Adrenal gland (tissue), 5 donors: Measurements from ENCODE around the gene ERC2.

Experiments
- CTCF ChIP-seq, 6 experiments: fragments of 450-650 bp in 4 of 6; fragments of 200-600 bp in 2 of 6; sonication (generic) in 1 of 6; IDR thresholded peaks; 1 replicate in 5 of 6; 2 replicates in 1 of 6; pipeline versions ENCODE4 v1.5.1 to v1.8.0; 2016 to 2021; ENCODE audit warnings: antibody characterized with exemption in 6 of 6, mild to moderate bottlenecking in 2 of 6, moderate library complexity in 1 of 6
- POLR2A ChIP-seq, 2 donors: fragments of 450-650 bp; IDR thresholded peaks; one replicate each; pipeline ENCODE4 v1.6.1; 2017; ENCODE audit warnings: antibody characterized with exemption in 2 of 2, mild to moderate bottlenecking in 2 of 2, moderate library complexity in 1 of 2
- donor health status: DM: no; HTN: no; CAD: no.

GRCh38 chr3:55650011-55650410 is 818.3 kb downstream of the ERC2 start:
- TF ChIP-seq CTCF (IDR thresholded peaks at IDR 0.05) (no peak), POLR2A (IDR thresholded peaks at IDR 0.05) (no peak)
